ENCODE results near the gene SLC1A2.

The SLC1A2 gene

DNA sequence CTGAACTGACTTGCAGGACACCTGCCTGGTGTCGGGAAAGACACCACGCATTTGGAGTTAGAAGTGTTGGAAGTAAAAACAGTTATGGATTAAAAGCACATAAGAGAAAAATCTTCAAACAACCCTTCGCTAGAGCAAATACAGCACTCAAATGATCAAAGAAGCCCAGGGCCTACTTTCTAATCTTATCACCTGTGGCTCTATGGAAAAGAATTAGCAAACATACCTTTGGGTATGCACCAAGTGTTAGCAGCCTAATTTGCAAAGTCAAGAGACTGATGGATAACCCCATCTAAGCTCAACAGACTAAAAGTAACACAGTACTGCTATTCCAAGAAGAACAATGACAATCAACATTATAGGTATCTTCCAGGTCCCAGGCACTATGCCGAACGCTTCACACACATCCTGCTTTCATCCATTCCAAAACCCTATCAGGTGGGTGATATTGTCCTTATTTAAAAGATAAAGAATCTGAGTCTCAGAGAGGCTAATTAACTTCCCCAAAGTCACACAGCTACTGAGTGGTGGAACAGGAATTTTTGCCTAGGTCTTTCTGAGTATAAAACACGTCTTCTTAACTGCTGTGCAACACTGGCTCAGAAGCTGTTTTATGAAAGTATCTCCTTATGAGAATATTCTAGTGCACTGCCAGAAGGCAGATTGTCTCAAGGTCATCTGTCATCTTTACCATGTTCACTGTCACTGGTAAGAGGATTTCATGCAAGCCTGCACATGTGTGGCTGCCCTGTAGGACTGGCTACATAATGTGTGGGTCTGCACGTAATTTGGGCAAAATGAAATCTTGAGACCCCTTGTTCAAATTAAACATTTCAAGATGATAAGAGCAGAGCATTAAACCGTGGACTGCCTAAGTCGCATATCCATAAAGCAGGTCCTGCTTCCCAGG, 16.4 kb downstream of the SLC1A2 start:
- TF ChIP-seq CTCF (IDR thresholded peaks at IDR 0.05), result no peak
- no peak for DNase-seq (ENCODE audit: low spot score)
- no peak overlapping the region for H3K4me3 ChIP-seq
- no peak overlapping the region for H3K27ac ChIP-seq

- no peak for TF ChIP-seq CTCF (IDR thresholded peaks at IDR 0.05)
- H3K27ac ChIP-seq, result no peak overlapping the region
- H3K4me3 ChIP-seq, result no peak overlapping the region
- DNase-seq (ENCODE audit: low spot score), result no peak
These were observed 20.5 kb downstream of the SLC1A2 start for GRCh38 chr11:35398881-35399280.

- no peak for DNase-seq (ENCODE audit: low spot score)
- Histone ChIP-seq H3K4me3 (no peak overlapping the region), H3K27ac (no peak overlapping the region)
- TF ChIP-seq CTCF (IDR thresholded peaks at IDR 0.05), result no peak
These were observed 24.4 kb downstream of the SLC1A2 start for GRCh38 chr11:35394941-35395340.

- peak overlapping the region in 1 of 2 donors; percentile 69 for H3K27ac ChIP-seq
- H3K4me3 ChIP-seq, result no peak overlapping the region
- TF ChIP-seq CTCF (IDR thresholded peaks at IDR 0.05), result no peak
- no peak for DNase-seq (ENCODE audit: low spot score)
These were observed 26.3 kb downstream of the SLC1A2 start for GRCh38 chr11:35393098-35393497.

- peak overlapping the region in 1 of 2 donors; percentile 69 for H3K27ac ChIP-seq
- peak; percentile 79 for DNase-seq (ENCODE audit: low spot score)
- peak; percentile 87 for TF ChIP-seq CTCF (IDR thresholded peaks at IDR 0.05)
- peak overlapping the region; percentile 54 for H3K4me3 ChIP-seq
These were observed 27.3 kb downstream of the SLC1A2 start for GRCh38 chr11:35391922-35392688.

DNA sequence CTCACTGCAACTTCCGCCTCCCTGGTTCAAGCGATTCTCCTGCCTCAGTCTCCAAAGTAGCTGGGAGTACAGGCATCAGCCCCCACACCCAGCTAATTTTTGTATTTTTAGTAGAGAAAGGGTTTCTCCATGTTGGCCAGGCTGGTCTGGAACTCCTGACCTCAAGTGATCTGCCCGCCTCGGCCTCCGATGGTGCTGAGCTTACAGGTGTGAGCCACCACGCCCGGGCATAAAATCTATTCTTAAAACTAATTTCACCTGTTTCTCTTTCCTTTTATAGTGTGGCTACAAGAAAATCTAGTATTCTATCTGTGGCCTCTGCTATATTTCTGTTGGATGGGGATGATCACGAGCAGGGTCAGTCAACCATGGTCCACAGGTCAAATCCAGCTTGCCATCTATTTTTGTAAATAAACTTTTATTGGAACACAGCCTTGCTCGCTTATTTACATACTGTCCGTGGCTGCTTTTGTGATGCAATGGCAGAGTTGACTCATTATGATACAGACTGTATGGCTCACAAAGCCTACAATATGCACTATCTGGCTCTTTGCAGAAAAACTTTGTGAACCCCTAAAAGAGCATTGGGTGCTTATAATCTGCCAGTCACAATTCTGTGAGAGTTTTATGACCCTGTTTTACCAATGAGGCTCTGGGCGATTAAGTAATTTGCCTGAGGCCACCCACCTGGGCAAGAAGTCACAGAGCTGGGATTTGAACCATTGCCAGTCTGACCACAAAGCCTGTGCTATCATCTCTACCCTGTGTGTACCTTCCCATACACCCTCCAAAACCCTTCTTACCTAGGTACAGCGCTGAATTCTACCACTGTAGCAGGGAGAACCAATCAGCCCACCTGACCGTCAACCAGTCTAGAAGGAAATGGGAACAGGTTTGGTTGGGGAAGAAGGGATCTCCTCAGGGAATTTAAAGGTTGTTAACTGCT, 28.3 kb downstream of the SLC1A2 start:
- Histone ChIP-seq H3K27ac (peak overlapping the region in 1 of 2 donors; percentile 69), H3K4me3 (peak overlapping the region; percentile 54)
- no peak for DNase-seq (ENCODE audit: low spot score)
- no peak for TF ChIP-seq CTCF (IDR thresholded peaks at IDR 0.05)

All from coronary artery (tissue), 2 donors.